Upper lobe of left lung (tissue), 4 donors: Measurements from ENCODE around the gene MEF2A.

Experiments used
- POLR2A ChIP-seq, 4 donors: fragments of 450-650 bp; IDR thresholded peaks; one replicate each; pipeline ENCODE4 v1.5.1; 2016 to 2017; ENCODE audit warnings: antibody characterized with exemption in 4 of 4, mild to moderate bottlenecking in 2 of 4
- TF ChIP-seq, protein P1 (sequence below), 6 experiments: fragments of 450-650 bp in 4 of 6; fragments of 200-600 bp in 2 of 6; sonication (generic) in 2 of 6; IDR thresholded peaks; one replicate each; pipeline ENCODE4 v1.5.1; 2016 to 2019; ENCODE audit warnings: antibody characterized with exemption in 6 of 6

DNA sequence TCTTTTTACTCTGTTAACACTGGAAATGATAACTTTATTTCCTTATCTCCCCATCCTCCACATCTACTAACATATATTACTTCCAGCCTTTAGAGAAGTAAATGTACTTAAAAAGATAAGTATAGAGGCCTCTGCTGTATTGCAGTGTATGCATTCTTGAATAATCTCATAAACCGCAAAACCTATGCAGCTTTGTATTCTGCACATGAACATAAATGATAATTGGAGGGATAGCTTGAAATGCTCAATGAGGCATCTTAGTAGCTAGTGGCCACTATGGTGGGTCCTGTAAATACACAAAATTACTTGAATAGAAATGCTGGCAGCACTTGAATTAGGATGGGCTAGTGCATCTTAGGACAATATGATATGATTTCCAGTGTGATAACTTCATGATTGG, 90.4 kb downstream of the MEF2A start:
- TF ChIP-seq, protein P1, sequence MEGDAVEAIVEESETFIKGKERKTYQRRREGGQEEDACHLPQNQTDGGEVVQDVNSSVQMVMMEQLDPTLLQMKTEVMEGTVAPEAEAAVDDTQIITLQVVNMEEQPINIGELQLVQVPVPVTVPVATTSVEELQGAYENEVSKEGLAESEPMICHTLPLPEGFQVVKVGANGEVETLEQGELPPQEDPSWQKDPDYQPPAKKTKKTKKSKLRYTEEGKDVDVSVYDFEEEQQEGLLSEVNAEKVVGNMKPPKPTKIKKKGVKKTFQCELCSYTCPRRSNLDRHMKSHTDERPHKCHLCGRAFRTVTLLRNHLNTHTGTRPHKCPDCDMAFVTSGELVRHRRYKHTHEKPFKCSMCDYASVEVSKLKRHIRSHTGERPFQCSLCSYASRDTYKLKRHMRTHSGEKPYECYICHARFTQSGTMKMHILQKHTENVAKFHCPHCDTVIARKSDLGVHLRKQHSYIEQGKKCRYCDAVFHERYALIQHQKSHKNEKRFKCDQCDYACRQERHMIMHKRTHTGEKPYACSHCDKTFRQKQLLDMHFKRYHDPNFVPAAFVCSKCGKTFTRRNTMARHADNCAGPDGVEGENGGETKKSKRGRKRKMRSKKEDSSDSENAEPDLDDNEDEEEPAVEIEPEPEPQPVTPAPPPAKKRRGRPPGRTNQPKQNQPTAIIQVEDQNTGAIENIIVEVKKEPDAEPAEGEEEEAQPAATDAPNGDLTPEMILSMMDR (IDR thresholded peaks at IDR 0.05), result no peak
- TF ChIP-seq POLR2A (IDR thresholded peaks at IDR 0.05), result no peak
